NCI-H146 (cell line): Measurements from ENCODE around the gene MAS1.
"Not testable (repeated sequence)": the region's sequence is repeated elsewhere in the genome, so short reads cannot be mapped to it uniquely, and the experiment has no call there.

Experiments
- DNase-seq: peaks from one replicate; lab custom pipeline; 2025; lab: John Stamatoyannopoulos, UW

MAS1 gene

GRCh38 chr6:159919011-159919511, 28.3 kb downstream of the MAS1 start:
- DNase-seq: no peak

- DNase-seq: no peak
Observed at GRCh38 chr6:159919800-159920199, 29.0 kb downstream of the MAS1 start.

GRCh38 chr6:159924150-159924549, 33.4 kb downstream of the MAS1 start:
- not testable (repeated sequence) for DNase-seq

- DNase-seq: no peak
Observed at GRCh38 chr6:159926542-159927203, 35.9 kb downstream of the MAS1 start.

GRCh38 chr6:159929819-159930218, 39.0 kb downstream of the MAS1 start:
- DNase-seq: peak; percentile 37

GRCh38 chr6:159931112-159931511, 40.3 kb downstream of the MAS1 start:
- no peak for DNase-seq

GRCh38 chr6:159931846-159932245, 41.1 kb downstream of the MAS1 start:
- peak; percentile 27 for DNase-seq

GRCh38 chr6:159933077-159933476, 42.3 kb downstream of the MAS1 start:
- DNase-seq: no peak

- no peak for DNase-seq
Observed at GRCh38 chr6:159934181-159934580, 43.4 kb downstream of the MAS1 start.

- DNase-seq: no peak
Observed at GRCh38 chr6:159935065-159935464, 44.3 kb downstream of the MAS1 start.

- DNase-seq: no peak
Observed at GRCh38 chr6:159935633-159936032, 44.8 kb downstream of the MAS1 start.

GRCh38 chr6:159939591-159940016, 48.8 kb downstream of the MAS1 start:
- no peak for DNase-seq
